H1 (cell line): ENCODE data around the gene NEDD9.

ENCODE experiments used
- ATF3 ChIP-seq: IDR thresholded peaks from 2 replicates; pipeline ENCODE4 v1.6.1; 2011; ENCODE audit warnings: low read depth, mild to moderate bottlenecking, low read length; ENCODE audit not compliant: insufficient read depth
- CEBPB ChIP-seq: IDR thresholded peaks from 2 replicates; pipeline ENCODE4 v1.6.1; 2012; ENCODE audit warnings: low read depth, low read length
- CTCF ChIP-seq, 3 experiments: IDR thresholded peaks; 1 replicate in 2 of 3; 2 replicates in 1 of 3; pipeline versions ENCODE4 v1.5.1 to v1.6.1; 2011; ENCODE audit warnings: low read length in 3 of 3, mild to moderate bottlenecking in 3 of 3, inconsistent platforms in 2 of 3, low read depth in 1 of 3, moderate library complexity in 1 of 3; ENCODE audit not compliant: insufficient read depth in 1 of 3; ENCODE audit errors: control extremely low read depth in 1 of 3
- EP300 ChIP-seq, 2 experiments: IDR thresholded peaks; 1 replicate in 1 of 2; 2 replicates in 1 of 2; pipeline ENCODE4 v1.6.1; 2011 to 2012; ENCODE audit warnings: low read depth in 2 of 2, low read length in 2 of 2, mild to moderate bottlenecking in 2 of 2, borderline replicate concordance in 1 of 2, inconsistent platforms in 1 of 2, moderate library complexity in 1 of 2
- EZH2 ChIP-seq: fragments of 200-600 bp; sonication (generic); IDR thresholded peaks from 2 replicates; pipeline ENCODE4 v1.7.1; 2012; ENCODE audit warnings: low read depth, mild to moderate bottlenecking, moderate library complexity, low read length, inconsistent platforms; ENCODE audit not compliant: severe bottlenecking
- HDAC2 ChIP-seq, 2 experiments: fragments of 300-600 bp in 1 of 2; sonication (generic) in 1 of 2; IDR thresholded peaks; 2 replicates each; pipeline ENCODE4 v1.6.1; 2011 to 2012; ENCODE audit warnings: low read depth in 2 of 2, low read length in 2 of 2, mild to moderate bottlenecking in 2 of 2, moderate library complexity in 2 of 2, borderline replicate concordance in 1 of 2, inconsistent platforms in 1 of 2
- POLR2A ChIP-seq, 2 experiments: IDR thresholded peaks; 1 replicate in 1 of 2; 2 replicates in 1 of 2; pipeline ENCODE4 v1.6.1; 2011; ENCODE audit warnings: low read depth in 2 of 2, low read length in 2 of 2, mild to moderate bottlenecking in 2 of 2; ENCODE audit errors: control extremely low read depth in 1 of 2
- POLR2AphosphoS5 ChIP-seq: IDR thresholded peaks from 2 replicates; pipeline ENCODE4 v1.6.1; 2011; ENCODE audit warnings: low read depth, low read length
- RFX5 ChIP-seq: IDR thresholded peaks from 2 replicates; pipeline ENCODE4 v1.6.1; 2011; ENCODE audit warnings: low read depth, low read length, improper control_type of control experiment, borderline replicate concordance

GRCh38 chr6:11208854-11209253 lies 23.6 kb downstream of the NEDD9 start:
- TF ChIP-seq EP300 (IDR thresholded peaks at IDR 0.05; ENCODE audit: borderline replicate concordance in 1 of 2, low read depth in 2 of 2, low read length in 2 of 2) (no peak), CEBPB (no peak), CTCF (IDR thresholded peaks at IDR 0.05; ENCODE audit: control extremely low read depth in 1 of 3, insufficient read depth in 1 of 3, low read depth in 1 of 3, low read length in 3 of 3) (no peak), RFX5 (no peak), HDAC2 (IDR thresholded peaks at IDR 0.05; ENCODE audit: borderline replicate concordance in 1 of 2, low read depth in 2 of 2, low read length in 2 of 2) (no peak), EZH2 (no peak), ATF3 (no peak), POLR2A (IDR thresholded peaks at IDR 0.05; ENCODE audit: control extremely low read depth in 1 of 2, low read depth in 2 of 2, low read length in 2 of 2) (no peak), POLR2AphosphoS5 (no peak)
